Calu3 (cell line): ENCODE measurements around the gene SLC12A3. TPM values are rescaled to one million over a fixed set of nuclear protein-coding genes. Genes with fewer than 3 reads are reported as not detected.

ENCODE experiments used
- BruUV-seq: library from RNA; stranded (reverse); fragments of 400-500 nt; replicated peaks from 2 replicates; lab custom pipeline; 2021; lab: Mats Ljungman, UMichigan
- CTCF ChIA-PET: fragments of 300-600 bp; sonication (Branson Sonifier 250); formaldehyde crosslinking; loops from one replicate; lab custom pipeline; 2022; ENCODE audit warnings: antibody characterized with exemption; lab: Charles Lee
- DNase-seq: peaks from one replicate; pipeline ENCODE4 v3.0.0; 2022
- H3K27ac Mint-ChIP-seq: one replicate; pipeline ENCODE4 v1.8.0; 2022; ENCODE audit warnings: mixed read lengths; ENCODE audit not compliant: unreplicated experiment
- H3K27me3 Mint-ChIP-seq: one replicate; pipeline ENCODE4 v1.8.0; 2022; ENCODE audit warnings: mixed read lengths; ENCODE audit not compliant: unreplicated experiment
- H3K36me3 Mint-ChIP-seq: one replicate; pipeline ENCODE4 v1.8.0; 2022; ENCODE audit warnings: mild to moderate bottlenecking, moderate library complexity, mixed read lengths; ENCODE audit not compliant: insufficient read depth, unreplicated experiment
- H3K4me1 Mint-ChIP-seq: one replicate; pipeline ENCODE4 v1.8.0; 2022; ENCODE audit warnings: mild to moderate bottlenecking, low read depth, mixed read lengths; ENCODE audit not compliant: unreplicated experiment
- H3K4me3 Mint-ChIP-seq: one replicate; pipeline ENCODE4 v1.8.0; 2022; ENCODE audit warnings: mild to moderate bottlenecking, low read depth, moderate library complexity, mixed read lengths; ENCODE audit not compliant: unreplicated experiment
- H3K9me3 Mint-ChIP-seq: one replicate; pipeline ENCODE4 v1.8.0; 2022; ENCODE audit warnings: low read depth, mixed read lengths; ENCODE audit not compliant: unreplicated experiment
- intact Hi-C: fragments of 100-400 bp; cut with micrococcal nuclease; formaldehyde crosslinking; loops from one replicate; pipeline ENCODE4 v1.10.0; 2022; ENCODE audit not compliant: unreplicated experiment
- total RNA-seq: library from RNA; stranded (reverse); gene quantifications from 2 replicates; pipeline ENCODE4 v1.2.3, GENCODE V29; 2022
- TF ChIP-seq, protein P1 (sequence below): fragments of 200-600 bp; IDR thresholded peaks from one replicate; pipeline ENCODE4 v1.8.0; 2022; ENCODE audit warnings: antibody characterized with exemption; ENCODE audit not compliant: unreplicated experiment

The SLC12A3 gene
- total RNA-seq, 1 experiment from 2014 or later, result not detected

- peaks cover 13% of the 10 kb centered on the region for H3K27me3 Mint-ChIP-seq
Observed at GRCh38 chr16:56935201-56935600, 70.2 kb downstream of the SLC12A3 start.

GRCh38 chr16:56936491-56936890, 71.5 kb downstream of the SLC12A3 start:
- no peak for DNase-seq
- H3K36me3 Mint-ChIP-seq, result peaks cover 100% of the 10 kb centered on the region
- peak overlapping the region; percentile 100 for H3K27ac Mint-ChIP-seq
- H3K4me3 Mint-ChIP-seq, result peak overlapping the region; percentile 96
- BruUV-seq, result no TSS peak
- H3K27me3 Mint-ChIP-seq, result peaks cover 13% of the 10 kb centered on the region
- TF ChIP-seq, protein P1, sequence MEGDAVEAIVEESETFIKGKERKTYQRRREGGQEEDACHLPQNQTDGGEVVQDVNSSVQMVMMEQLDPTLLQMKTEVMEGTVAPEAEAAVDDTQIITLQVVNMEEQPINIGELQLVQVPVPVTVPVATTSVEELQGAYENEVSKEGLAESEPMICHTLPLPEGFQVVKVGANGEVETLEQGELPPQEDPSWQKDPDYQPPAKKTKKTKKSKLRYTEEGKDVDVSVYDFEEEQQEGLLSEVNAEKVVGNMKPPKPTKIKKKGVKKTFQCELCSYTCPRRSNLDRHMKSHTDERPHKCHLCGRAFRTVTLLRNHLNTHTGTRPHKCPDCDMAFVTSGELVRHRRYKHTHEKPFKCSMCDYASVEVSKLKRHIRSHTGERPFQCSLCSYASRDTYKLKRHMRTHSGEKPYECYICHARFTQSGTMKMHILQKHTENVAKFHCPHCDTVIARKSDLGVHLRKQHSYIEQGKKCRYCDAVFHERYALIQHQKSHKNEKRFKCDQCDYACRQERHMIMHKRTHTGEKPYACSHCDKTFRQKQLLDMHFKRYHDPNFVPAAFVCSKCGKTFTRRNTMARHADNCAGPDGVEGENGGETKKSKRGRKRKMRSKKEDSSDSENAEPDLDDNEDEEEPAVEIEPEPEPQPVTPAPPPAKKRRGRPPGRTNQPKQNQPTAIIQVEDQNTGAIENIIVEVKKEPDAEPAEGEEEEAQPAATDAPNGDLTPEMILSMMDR, result no peak
- no peaks in the 10 kb centered on the region for H3K9me3 Mint-ChIP-seq
- CTCF ChIA-PET, result interaction anchor here (0.9 kb wide), 1 partner anchor 11 kb away, joined by 3 read pairs; no protein-coding TSS in a partner anchor
- H3K4me1 Mint-ChIP-seq, result peaks cover 21% of the 10 kb centered on the region
- intact Hi-C loops, result loop anchor here (10.0 kb wide), 2 partner anchors 72 to 318 kb away; partner anchors contain the start of gene SLC12A3

More at GRCh38 chr16:56935201-56935600, 70.2 kb downstream of the SLC12A3 start:
- H3K4me3 Mint-ChIP-seq, result peak overlapping the region; percentile 96
- H3K36me3 Mint-ChIP-seq, result peaks cover 96% of the 10 kb centered on the region
- no TSS peak for BruUV-seq
- peak overlapping the region; percentile 100 for H3K27ac Mint-ChIP-seq
- no peak for DNase-seq
- CTCF ChIA-PET, result no interaction called here
- intact Hi-C loops, result loop anchor here (10.0 kb wide), 2 partner anchors 70 to 320 kb away; partner anchors contain the start of gene SLC12A3
- no peaks in the 10 kb centered on the region for H3K9me3 Mint-ChIP-seq
- H3K4me1 Mint-ChIP-seq, result peaks cover 21% of the 10 kb centered on the region
- TF ChIP-seq, protein P1, result no peak

- CTCF ChIA-PET, result interaction anchor here (0.9 kb wide), 1 partner anchor 11 kb away, joined by 3 read pairs; no protein-coding TSS in a partner anchor
- TF ChIP-seq, protein P1, result no peak
- Mint-ChIP-seq H3K27ac (peak overlapping the region; percentile 100), H3K27me3 (peaks cover 12% of the 10 kb centered on the region), H3K36me3 (peaks cover 100% of the 10 kb centered on the region), H3K4me1 (peaks cover 21% of the 10 kb centered on the region), H3K4me3 (peak overlapping the region; percentile 96), H3K9me3 (no peaks in the 10 kb centered on the region)
- BruUV-seq, result no TSS peak
- intact Hi-C loops, result loop anchor here (10.0 kb wide), 2 partner anchors 72 to 318 kb away; partner anchors contain the start of gene SLC12A3
- no peak for DNase-seq
Observed at GRCh38 chr16:56936950-56937349, 71.9 kb downstream of the SLC12A3 start.

GRCh38 chr16:56938664-56939513, 73.9 kb downstream of the SLC12A3 start:
- no peaks in the 10 kb centered on the region for H3K27me3 Mint-ChIP-seq
- TF ChIP-seq, protein P1, result no peak
- intact Hi-C loops, result loop anchor here (10.0 kb wide), 2 partner anchors 74 to 316 kb away; partner anchors contain the start of gene SLC12A3
- H3K4me1 Mint-ChIP-seq, result peaks cover 28% of the 10 kb centered on the region
- H3K36me3 Mint-ChIP-seq, result peaks cover 99% of the 10 kb centered on the region
- CTCF ChIA-PET, result no interaction called here
- peak overlapping the region; percentile 24 for H3K4me3 Mint-ChIP-seq
- H3K27ac Mint-ChIP-seq, result peak overlapping the region; percentile 100
- no peaks in the 10 kb centered on the region for H3K9me3 Mint-ChIP-seq
- BruUV-seq, result no TSS peak
- DNase-seq, result no peak
